Activated T-helper 2 cell treated with anti-CD3 and anti-CD28 coated beads, Interferon-gamma antibody, Interleukin-2, Interleukin-4, amounts not matched to agents 10 μg/mL and 5 μg/mL and 100 μg/mL, durations not matched to agents 14 hours and 24 hours and 36 hours (primary cell): ENCODE measurements around the gene MAP1A. TPM values are rescaled to one million over a fixed set of nuclear protein-coding genes. Genes with fewer than 3 reads are reported as not detected.

Experiments
- DNase-seq: peaks from one replicate; pipeline ENCODE4 v3.0.0; 2021; ENCODE audit warnings: low spot score
- H3K27ac Mint-ChIP-seq: one replicate; pipeline ENCODE4 v1.8.0; 2021; ENCODE audit warnings: mixed read lengths
- H3K27me3 Mint-ChIP-seq: one replicate; pipeline ENCODE4 v1.8.0; 2021; ENCODE audit warnings: low read depth, mixed read lengths
- H3K36me3 Mint-ChIP-seq: one replicate; pipeline ENCODE4 v1.8.0; 2021; ENCODE audit warnings: low read depth, mixed read lengths
- H3K4me1 Mint-ChIP-seq: one replicate; pipeline ENCODE4 v1.8.0; 2021; ENCODE audit warnings: low read depth, mixed read lengths
- H3K4me3 Mint-ChIP-seq: one replicate; pipeline ENCODE4 v1.8.0; 2021; ENCODE audit warnings: low read depth, mild to moderate bottlenecking, moderate library complexity, mixed read lengths
- H3K9me3 Mint-ChIP-seq: one replicate; pipeline ENCODE4 v1.8.0; 2021; ENCODE audit warnings: mixed read lengths
- intact Hi-C: fragments of 100-400 bp; cut with micrococcal nuclease; formaldehyde crosslinking; loops from one replicate; pipeline ENCODE4 v1.15.1; 2023
- total RNA-seq: library from RNA; stranded (reverse); gene quantifications from 2 replicates; pipeline ENCODE4 v1.2.3, GENCODE V29; 2022

MAP1A gene
- total RNA-seq, 1 donor from 2014 or later = 1.9 TPM

DNA sequence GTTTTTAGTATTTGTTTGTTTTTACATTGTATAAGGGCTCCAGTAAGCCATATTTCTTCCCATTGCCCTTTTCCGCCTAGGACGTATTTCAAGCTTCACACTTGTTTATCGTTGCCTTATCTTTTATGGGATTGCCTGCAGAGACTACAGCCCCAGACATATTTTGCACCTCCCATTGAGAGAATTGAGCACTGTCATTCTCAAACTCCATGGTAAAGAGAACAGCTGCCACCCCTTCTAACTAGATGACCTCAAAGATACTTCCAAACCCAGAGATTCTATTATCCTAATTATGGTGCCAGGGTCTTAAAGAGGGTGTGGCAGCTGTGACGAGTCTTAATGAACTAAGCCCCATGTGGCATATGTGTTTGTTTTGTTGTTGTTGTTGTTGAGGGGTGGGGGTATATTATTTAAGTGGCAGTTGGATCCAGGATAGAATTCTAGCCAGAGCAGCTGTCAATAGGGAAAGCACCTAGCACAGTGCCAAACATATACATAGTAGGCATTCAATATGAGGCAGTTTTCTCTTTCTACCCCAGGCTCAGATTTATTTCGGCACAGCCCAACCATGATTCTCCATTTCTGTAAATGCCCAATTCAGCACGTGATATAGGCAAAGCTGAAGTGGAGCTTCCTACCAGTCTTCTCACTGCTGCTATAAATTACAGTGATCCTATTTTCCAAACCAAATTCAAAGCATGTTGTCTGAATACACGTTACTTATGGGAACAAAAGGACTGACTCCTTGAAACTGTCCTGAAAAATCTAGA, 23.5 kb upstream of the MAP1A start:
- Mint-ChIP-seq H3K27me3 (no peaks in the 10 kb centered on the region), H3K4me1 (peaks cover 25% of the 10 kb centered on the region), H3K27ac (no peak overlapping the region), H3K9me3 (no peaks in the 10 kb centered on the region), H3K4me3 (peak overlapping the region; percentile 96), H3K36me3 (peaks cover 32% of the 10 kb centered on the region)
- intact Hi-C loops = loop anchor here (1.0 kb wide), 1 partner anchor 16 kb away; no protein-coding TSS in a partner anchor
- no peak for DNase-seq

DNA sequence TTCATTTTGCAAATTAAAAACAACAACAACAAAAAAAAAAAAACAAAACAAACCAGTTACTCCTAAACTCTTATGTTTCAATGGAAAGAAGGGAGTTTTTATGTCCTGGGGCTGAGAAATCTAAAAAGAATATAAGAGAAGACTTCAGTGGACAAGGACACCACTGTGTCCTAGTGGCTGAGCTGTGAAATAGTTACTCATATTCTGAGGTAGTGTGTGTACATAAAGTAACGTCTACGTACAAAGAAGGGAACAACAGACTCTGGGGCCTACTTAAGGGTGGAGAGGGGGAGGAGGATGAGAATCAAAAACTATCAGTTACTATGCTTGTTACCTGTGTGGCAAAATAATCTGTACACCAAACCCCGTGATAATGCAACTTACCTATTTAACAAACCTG, 18.4 kb upstream of the MAP1A start:
- H3K27ac Mint-ChIP-seq = no peak overlapping the region
- intact Hi-C loops = no loop called here
- peaks cover 10% of the 10 kb centered on the region for H3K4me1 Mint-ChIP-seq
- H3K4me3 Mint-ChIP-seq = no peak overlapping the region
- H3K27me3 Mint-ChIP-seq = no peaks in the 10 kb centered on the region
- no peaks in the 10 kb centered on the region for H3K9me3 Mint-ChIP-seq
- no peak for DNase-seq
- peaks cover 3% of the 10 kb centered on the region for H3K36me3 Mint-ChIP-seq

DNA sequence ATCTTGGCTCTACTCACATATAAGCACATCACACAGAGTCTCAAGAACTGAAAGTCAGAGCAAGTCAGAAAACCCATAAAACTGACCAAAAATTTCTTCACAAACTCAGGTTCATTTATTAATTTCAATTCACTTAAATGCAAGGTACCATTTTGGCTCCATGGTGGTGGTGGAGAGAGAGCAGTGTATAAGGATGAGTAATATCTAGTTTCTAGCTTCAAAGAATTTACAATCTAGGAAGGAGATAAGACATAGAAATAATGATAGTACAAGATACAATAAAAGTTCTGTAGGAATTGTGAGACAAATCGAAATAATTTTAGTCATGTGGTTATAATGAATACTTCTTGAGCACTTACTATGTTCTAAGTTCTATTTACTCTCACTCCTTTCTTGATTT, 17.8 kb upstream of the MAP1A start:
- Mint-ChIP-seq H3K4me3 (no peak overlapping the region), H3K4me1 (peaks cover 9% of the 10 kb centered on the region), H3K36me3 (peaks cover 3% of the 10 kb centered on the region), H3K27ac (no peak overlapping the region), H3K9me3 (no peaks in the 10 kb centered on the region), H3K27me3 (no peaks in the 10 kb centered on the region)
- no peak for DNase-seq
- intact Hi-C loops = no loop called here

DNA sequence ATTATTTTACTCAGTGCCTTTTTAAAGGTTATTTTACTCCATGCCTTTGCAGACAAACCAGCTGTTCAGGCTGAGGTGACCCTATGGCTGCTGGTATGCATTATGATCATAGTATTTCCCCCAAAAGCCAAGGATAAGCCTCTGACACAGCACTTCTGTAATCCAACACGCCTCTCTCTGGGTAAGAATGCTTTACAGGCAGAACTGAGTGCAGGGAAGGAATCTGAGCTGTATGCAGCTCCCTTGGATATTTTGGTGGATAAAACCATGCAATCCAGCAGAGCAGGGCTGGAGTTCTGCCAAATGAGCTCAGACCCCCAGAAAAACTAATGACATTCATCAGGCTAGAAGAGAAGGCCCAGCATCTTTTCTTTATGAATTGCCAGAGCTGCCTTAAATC, 11.7 kb upstream of the MAP1A start:
- peaks cover 16% of the 10 kb centered on the region for H3K4me1 Mint-ChIP-seq
- H3K27ac Mint-ChIP-seq = no peak overlapping the region
- no peaks in the 10 kb centered on the region for H3K9me3 Mint-ChIP-seq
- H3K4me3 Mint-ChIP-seq = no peak overlapping the region
- DNase-seq = no peak
- H3K36me3 Mint-ChIP-seq = no peaks in the 10 kb centered on the region
- intact Hi-C loops = no loop called here
- no peaks in the 10 kb centered on the region for H3K27me3 Mint-ChIP-seq

DNA sequence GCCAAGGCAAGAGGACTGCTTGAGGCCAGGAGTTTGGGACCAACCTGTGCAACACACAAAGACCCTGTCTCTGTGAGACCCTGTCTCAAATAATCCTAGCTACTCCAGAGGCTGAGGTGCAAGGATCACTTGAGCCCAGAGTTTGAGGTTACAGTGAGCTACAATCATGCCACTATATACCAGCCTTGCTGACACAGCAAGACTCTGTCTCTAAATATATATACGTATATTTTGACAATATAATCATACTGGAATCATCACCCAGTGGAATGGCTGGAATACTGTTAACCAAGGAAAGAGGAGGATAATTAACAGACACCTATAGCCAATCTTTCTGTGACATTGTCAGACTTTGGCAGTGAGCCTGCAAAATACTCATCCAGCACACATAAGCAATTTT, 9.0 kb upstream of the MAP1A start:
- Mint-ChIP-seq H3K36me3 (peaks cover 6% of the 10 kb centered on the region), H3K27me3 (peaks cover 12% of the 10 kb centered on the region), H3K4me3 (peak overlapping the region; percentile 28), H3K4me1 (peaks cover 32% of the 10 kb centered on the region), H3K27ac (no peak overlapping the region), H3K9me3 (no peaks in the 10 kb centered on the region)
- intact Hi-C loops = no loop called here
- no peak for DNase-seq

DNA sequence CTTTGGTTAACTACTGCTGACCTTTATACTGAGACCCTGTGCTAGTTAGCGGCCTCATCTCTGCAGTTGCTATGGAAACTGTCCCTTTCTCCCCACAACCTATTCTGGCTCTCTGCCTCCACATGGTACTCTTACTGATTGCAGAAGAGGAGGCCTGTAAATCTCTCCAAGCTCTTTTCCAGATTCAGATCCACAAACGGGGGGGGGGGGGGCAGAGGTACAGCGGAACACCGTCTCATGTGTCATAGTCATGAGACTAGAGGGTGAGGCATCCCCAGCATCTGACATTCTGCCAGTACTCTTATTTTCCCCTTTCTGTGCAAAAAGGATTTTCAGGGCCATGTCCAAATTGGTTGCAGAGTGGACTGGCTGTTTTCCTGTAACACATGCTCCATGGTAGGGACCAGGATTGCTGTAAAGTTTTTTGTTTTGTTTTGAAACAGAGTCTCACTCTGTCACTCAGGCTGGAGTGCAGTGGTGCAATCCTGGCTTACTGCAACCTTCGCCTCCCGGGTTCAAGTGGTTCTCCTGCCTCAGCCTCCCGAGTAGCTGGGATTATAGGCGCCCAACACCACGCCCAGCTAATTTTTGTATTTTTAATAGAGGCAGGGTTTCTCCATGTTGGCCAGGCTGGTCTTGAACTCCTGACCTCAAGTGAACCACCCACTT, 8.3 kb upstream of the MAP1A start:
- intact Hi-C loops = no loop called here
- Mint-ChIP-seq H3K27me3 (peaks cover 12% of the 10 kb centered on the region), H3K4me1 (peaks cover 39% of the 10 kb centered on the region), H3K9me3 (no peaks in the 10 kb centered on the region), H3K4me3 (peak overlapping the region; percentile 89), H3K36me3 (peaks cover 6% of the 10 kb centered on the region), H3K27ac (no peak overlapping the region)
- DNase-seq = no peak

DNA sequence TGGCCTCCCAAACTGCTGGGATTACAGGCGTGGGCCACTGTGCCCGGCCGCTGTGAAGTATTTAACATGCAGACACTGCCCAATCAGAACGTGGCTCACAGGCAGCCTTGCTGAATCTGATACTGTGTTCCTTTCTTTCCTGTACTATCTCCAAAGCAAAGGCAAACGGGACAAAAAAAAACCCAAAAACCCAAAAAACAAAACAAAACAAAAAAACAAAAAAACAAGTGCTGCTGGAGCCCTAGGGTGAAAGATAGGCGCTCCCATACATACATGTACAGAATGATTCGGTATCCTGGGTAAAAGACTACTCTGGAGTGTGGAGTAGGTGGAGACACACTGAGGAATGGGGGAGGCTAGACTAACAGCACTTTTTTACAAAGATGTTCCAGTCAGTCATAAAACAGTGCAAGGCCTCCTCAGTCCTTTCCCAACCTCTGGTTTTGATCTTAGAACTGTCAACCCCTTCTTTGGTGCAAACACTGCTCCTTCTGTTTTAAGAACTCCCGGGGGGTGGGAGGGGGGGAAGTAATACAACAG, 7.7 kb upstream of the MAP1A start:
- intact Hi-C loops = loop anchor here (1.0 to 2.0 kb wide), 3 partner anchors 16 to 179 kb away; partner anchors contain the start of genes LCMT2 and TP53BP1
- H3K27ac Mint-ChIP-seq = peak overlapping the region; percentile 89
- H3K4me3 Mint-ChIP-seq = peak overlapping the region; percentile 89
- no peak for DNase-seq
- H3K9me3 Mint-ChIP-seq = no peaks in the 10 kb centered on the region
- H3K36me3 Mint-ChIP-seq = peaks cover 6% of the 10 kb centered on the region
- peaks cover 45% of the 10 kb centered on the region for H3K4me1 Mint-ChIP-seq
- peaks cover 12% of the 10 kb centered on the region for H3K27me3 Mint-ChIP-seq

DNA sequence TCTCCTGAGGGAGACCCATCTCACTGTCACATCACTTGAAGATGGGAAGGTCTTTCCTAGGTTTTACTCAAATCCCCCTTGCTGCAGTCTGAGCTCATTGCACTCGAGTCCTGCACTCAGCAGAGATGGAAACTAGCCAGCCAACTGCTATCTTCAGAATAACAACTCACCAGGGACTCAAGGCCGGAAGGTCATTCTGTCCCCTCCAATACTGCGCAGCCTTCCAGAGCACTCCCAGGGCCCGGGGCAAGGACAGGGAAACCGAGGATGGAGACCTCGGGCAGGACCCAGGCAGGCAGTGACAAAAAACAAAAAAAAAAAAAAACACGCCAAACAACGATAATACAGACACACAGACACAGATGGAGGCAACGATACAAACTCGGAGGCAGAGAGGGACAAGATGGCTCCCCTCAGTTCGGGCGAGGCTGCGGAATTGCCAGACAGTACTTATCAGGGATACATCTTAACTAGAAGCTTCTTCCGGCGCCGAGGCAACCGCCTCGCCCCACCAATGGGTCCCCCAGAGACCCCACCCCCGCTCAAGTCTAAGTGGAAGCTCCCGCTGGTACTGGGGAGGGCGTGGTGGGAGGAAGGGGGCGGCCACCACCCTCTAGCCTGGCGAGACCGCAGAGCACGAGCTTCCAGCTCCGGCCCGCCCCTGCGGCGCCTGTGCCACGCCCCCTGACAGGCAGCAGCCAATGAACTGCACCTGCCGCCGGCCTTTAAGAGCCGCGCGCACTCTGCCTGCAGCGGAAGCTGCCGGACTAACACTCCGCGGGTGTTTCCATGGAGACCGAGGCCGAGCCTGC, 7.0 kb upstream of the MAP1A start:
- H3K4me1 Mint-ChIP-seq = peaks cover 47% of the 10 kb centered on the region
- peak overlapping the region; percentile 89 for H3K4me3 Mint-ChIP-seq
- H3K36me3 Mint-ChIP-seq = peaks cover 6% of the 10 kb centered on the region
- peaks cover 12% of the 10 kb centered on the region for H3K27me3 Mint-ChIP-seq
- peak; percentile 99 for DNase-seq
- intact Hi-C loops = loop anchor here (1.0 to 2.0 kb wide), 3 partner anchors 17 to 180 kb away; partner anchors contain the start of genes LCMT2 and TP53BP1
- no peaks in the 10 kb centered on the region for H3K9me3 Mint-ChIP-seq
- peak overlapping the region; percentile 89 for H3K27ac Mint-ChIP-seq

DNA sequence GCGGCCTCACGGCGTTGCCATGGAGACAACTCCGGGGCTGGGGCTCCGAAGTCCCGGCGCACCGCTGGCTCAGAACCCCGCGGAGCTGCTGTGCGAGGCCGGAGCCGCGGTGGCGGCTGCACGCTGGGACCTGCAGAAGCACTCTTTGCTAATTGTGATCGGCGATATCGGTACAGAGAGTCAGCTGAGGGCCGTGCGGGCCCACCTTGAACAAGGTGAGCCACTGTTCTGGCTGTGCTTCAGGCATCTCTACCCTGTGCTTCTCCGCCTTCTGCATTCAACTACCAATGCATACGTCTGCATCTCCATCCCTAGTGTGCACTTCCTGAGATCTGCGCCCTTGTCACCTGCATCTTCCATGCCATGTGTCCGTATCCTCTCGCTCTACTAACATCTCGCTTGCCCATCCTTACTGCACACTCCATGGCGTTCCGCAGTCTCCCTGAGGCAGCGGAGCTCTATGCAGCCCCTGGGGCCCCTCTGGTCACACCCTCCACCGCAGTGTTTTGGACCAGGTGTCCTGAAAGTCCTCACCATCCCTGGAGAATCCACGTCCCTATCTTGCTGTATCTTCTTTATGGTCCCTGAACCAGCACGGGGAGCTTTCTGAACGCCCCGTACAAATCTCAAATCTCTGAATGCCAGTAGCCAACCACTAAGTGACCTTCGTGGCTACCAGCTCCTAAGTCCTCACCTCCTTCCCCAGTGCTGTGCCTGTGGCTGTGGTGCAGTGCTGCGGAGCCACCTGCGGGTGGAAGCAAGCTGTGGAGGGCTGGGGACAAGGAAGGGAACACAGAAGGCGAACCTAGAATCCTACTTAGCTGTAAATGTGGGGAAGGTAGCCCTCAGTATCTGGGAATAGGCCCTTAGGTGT, 6.2 kb upstream of the MAP1A start:
- Mint-ChIP-seq H3K4me1 (peaks cover 55% of the 10 kb centered on the region), H3K27me3 (peaks cover 14% of the 10 kb centered on the region), H3K9me3 (no peaks in the 10 kb centered on the region), H3K27ac (peak overlapping the region; percentile 51), H3K36me3 (peaks cover 6% of the 10 kb centered on the region), H3K4me3 (peak overlapping the region; percentile 89)
- intact Hi-C loops = loop anchor here (2.0 kb wide), 1 partner anchor 70 kb away; no protein-coding TSS in a partner anchor
- DNase-seq = no peak

DNA sequence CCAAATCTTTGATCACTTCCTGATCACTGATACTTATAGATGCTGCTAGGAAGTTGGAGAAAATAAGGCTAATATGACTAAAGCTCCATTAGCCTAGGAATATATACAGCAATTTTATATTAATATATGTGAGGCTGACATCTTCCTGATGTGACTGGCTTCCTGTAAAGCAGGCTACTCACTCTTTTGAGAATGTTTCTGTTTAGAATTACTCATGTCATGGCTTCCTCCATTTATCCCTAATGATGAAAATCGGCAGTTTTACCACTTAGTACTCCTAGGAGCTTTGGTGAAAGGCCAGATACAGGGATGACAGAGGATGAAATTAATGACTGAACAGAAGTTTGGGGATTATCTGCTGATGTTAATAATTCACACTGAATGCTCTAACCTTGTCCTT, 3.9 kb upstream of the MAP1A start:
- peaks cover 72% of the 10 kb centered on the region for H3K4me1 Mint-ChIP-seq
- no peaks in the 10 kb centered on the region for H3K9me3 Mint-ChIP-seq
- intact Hi-C loops = no loop called here

DNA sequence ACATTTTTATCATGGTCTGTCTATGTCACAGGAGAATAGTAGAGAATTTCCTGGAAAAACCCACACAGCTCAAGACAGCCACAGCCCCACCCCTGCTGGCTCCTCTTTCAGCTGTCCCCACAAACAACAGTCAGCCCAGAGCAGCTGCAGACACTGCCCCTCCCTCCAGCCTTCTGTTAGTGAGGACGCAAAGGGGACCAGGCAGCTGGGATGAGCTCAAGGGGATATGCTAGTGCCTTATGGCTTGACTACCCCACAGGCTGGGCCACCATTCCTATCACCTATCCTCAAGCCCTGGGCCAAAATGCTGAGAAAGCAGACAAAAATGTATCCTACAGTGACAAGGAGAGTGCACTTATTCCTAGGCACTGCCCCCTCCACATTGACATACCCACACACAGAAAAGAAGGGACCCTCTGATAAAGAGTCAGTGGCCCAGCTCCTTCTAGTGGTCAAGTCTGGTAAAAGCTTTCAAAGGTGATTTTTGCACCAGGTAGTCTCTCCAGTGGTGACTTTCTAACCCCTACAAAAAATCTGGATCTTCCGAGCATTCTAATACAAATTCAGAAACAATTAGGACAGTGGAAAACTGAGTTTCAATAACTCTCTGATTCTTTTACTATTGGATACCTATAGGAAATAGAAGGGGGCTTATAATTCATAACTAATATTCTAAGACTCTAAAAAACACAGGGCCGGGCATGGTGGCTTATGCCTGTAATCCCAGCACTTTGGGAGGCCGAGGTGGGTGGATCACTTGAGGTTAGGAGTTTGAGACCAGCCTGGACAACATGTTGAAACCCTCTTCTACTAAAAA, 3.0 kb upstream of the MAP1A start:
- no peaks in the 10 kb centered on the region for H3K9me3 Mint-ChIP-seq
- intact Hi-C loops = no loop called here
- H3K4me1 Mint-ChIP-seq = peaks cover 76% of the 10 kb centered on the region
- H3K4me3 Mint-ChIP-seq = peak overlapping the region; percentile 33
- no peak for DNase-seq
- H3K27ac Mint-ChIP-seq = no peak overlapping the region
- peaks cover 37% of the 10 kb centered on the region for H3K27me3 Mint-ChIP-seq
- H3K36me3 Mint-ChIP-seq = peaks cover 6% of the 10 kb centered on the region

More for the DNA sequence above, 3.9 kb upstream of the MAP1A start:
- Mint-ChIP-seq H3K4me3 (peak overlapping the region; percentile 11), H3K27me3 (peaks cover 30% of the 10 kb centered on the region), H3K27ac (peak overlapping the region; percentile 2), H3K36me3 (peaks cover 6% of the 10 kb centered on the region)
- DNase-seq = no peak
